Sigmoid colon (tissue), 4 donors: ENCODE measurements around the gene PSG2.
"Not testable (repeated sequence)": the region's sequence is repeated elsewhere in the genome, so short reads cannot be mapped to it uniquely, and the experiment has no call there.

Source experiments
- CTCF ChIP-seq, 4 experiments: fragments of 450-650 bp in 3 of 4; fragments of 200-600 bp in 1 of 4; IDR thresholded peaks; one replicate each; pipeline ENCODE4 v1.5.1; 2016 to 2019; ENCODE audit warnings: antibody characterized with exemption in 4 of 4, mild to moderate bottlenecking in 3 of 4, moderate library complexity in 2 of 4
- POLR2A ChIP-seq, 2 donors: fragments of 450-650 bp; IDR thresholded peaks; one replicate each; pipeline ENCODE4 v1.6.1; 2016; ENCODE audit warnings: antibody characterized with exemption in 2 of 2, mild to moderate bottlenecking in 2 of 2, moderate library complexity in 2 of 2
- POLR2AphosphoS5 ChIP-seq, 4 donors: sonication (generic); formaldehyde crosslinking; IDR thresholded peaks; one replicate each; pipeline ENCODE4 v1.6.1; 2017; ENCODE audit warnings: antibody characterized with exemption in 4 of 4

GRCh38 chr19:43087702-43088340 is 5.3 kb upstream of the PSG2 start:
- TF ChIP-seq POLR2A (IDR thresholded peaks at IDR 0.05) = not testable (repeated sequence)
- TF ChIP-seq CTCF (IDR thresholded peaks at IDR 0.05) (peak in 2 of 4 experiments; percentile 29 to 75), POLR2AphosphoS5 (IDR thresholded peaks at IDR 0.05) (peak in 2 of 4 donors; percentile 49 to 53)
